Astrocyte (in vitro differentiated cells and primary cell): ENCODE data around the gene RPS6KA2.

Source experiments
- CTCF ChIP-seq: IDR thresholded peaks from 2 replicates; pipeline ENCODE4 v1.5.1; 2011; ENCODE audit warnings: low read depth, mild to moderate bottlenecking, inconsistent platforms, low read length, moderate library complexity; ENCODE audit not compliant: insufficient read depth
- EZH2 ChIP-seq: IDR thresholded peaks from 2 replicates; pipeline ENCODE4 v1.6.1; 2012; ENCODE audit warnings: mild to moderate bottlenecking, low read length, inconsistent platforms; ENCODE audit not compliant: insufficient read depth

DNA sequence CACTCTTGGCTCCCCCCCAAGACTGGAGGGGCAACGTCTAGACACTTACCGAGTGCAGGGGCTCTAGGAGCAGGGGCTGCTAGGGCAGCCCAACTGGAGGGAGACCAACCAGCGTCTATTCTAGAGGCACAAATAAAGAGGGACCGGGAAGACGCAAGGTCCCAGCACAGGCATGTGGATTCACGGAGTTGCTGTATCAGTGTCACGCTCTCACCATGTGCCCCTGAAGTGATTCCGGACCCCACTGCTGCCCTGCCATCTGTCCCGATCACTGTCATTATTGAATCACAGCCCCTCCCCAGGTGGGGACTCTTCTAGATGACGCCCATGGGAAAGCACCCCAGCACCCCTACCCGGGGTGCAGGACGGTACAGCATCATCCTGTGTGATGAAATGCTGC is 94.7 kb downstream of the RPS6KA2 start:
- TF ChIP-seq CTCF (no peak), EZH2 (no peak)
